Caco-2 (cell line): ENCODE measurements around the gene SLITRK2. TPM values are rescaled to one million over a fixed set of nuclear protein-coding genes. Genes with fewer than 3 reads are reported as not detected.

Source experiments
- BruUV-seq: library from RNA; stranded (reverse); fragments of 400-500 nt; replicated peaks from 2 replicates; lab custom pipeline; 2021; lab: Mats Ljungman, UMichigan
- CTCF ChIA-PET: fragments of 300-600 bp; sonication (Branson Sonifier 250); formaldehyde crosslinking; loops from one replicate; lab custom pipeline; 2022; ENCODE audit warnings: antibody characterized with exemption; lab: Charles Lee
- POLR2A ChIA-PET: fragments of 300-600 bp; sonication (Branson Sonifier 250); formaldehyde crosslinking; loops from one replicate; lab custom pipeline; 2022; ENCODE audit warnings: antibody characterized with exemption; lab: Charles Lee
- DNase-seq, 2 experiments: peaks; one replicate each; pipeline versions ENCODE4 v3.0.0 to v3.0.0-alpha.2; 2020 to 2022
- H3K27me3 ChIP-seq: replicated peaks from 2 replicates; pipeline ENCODE4 v1.6.0; 2011; ENCODE audit warnings: low read length; ENCODE audit not compliant: control insufficient read depth, insufficient read depth
- H3K36me3 ChIP-seq: 2 replicates; pipeline ENCODE4 v1.5.1; 2011; ENCODE audit warnings: low read length; ENCODE audit not compliant: control insufficient read depth, insufficient read depth
- H3K4me1 ChIP-seq: fragments of 250-450 bp; sonication (Bioruptor Pico); 2 replicates; pipeline ENCODE4 v1.5.1; 2020; ENCODE audit warnings: mild to moderate bottlenecking
- H3K4me3 ChIP-seq: 2 replicates; pipeline ENCODE4 v1.5.1; 2011; ENCODE audit warnings: low read depth, mild to moderate bottlenecking, control low read depth, low read length
- H3K9me3 ChIP-seq: fragments of 250-450 bp; sonication (Bioruptor Pico); 2 replicates; pipeline ENCODE4 v1.5.1; 2020; ENCODE audit warnings: mild to moderate bottlenecking, moderate library complexity
- H3K27ac Mint-ChIP-seq: one replicate; pipeline ENCODE4 v1.8.0; 2022; ENCODE audit warnings: mixed read lengths; ENCODE audit not compliant: unreplicated experiment
- H3K27me3 Mint-ChIP-seq: one replicate; pipeline ENCODE4 v1.8.0; 2022; ENCODE audit warnings: mixed read lengths; ENCODE audit not compliant: insufficient read depth, unreplicated experiment
- H3K36me3 Mint-ChIP-seq: one replicate; pipeline ENCODE4 v1.8.0; 2022; ENCODE audit warnings: mild to moderate bottlenecking, mixed read lengths; ENCODE audit not compliant: insufficient read depth, unreplicated experiment
- H3K4me1 Mint-ChIP-seq: one replicate; pipeline ENCODE4 v1.8.0; 2022; ENCODE audit warnings: low read depth, mixed read lengths; ENCODE audit not compliant: unreplicated experiment
- H3K4me3 Mint-ChIP-seq: one replicate; pipeline ENCODE4 v1.8.0; 2022; ENCODE audit warnings: mild to moderate bottlenecking, moderate library complexity, mixed read lengths; ENCODE audit not compliant: unreplicated experiment
- H3K9me3 Mint-ChIP-seq: one replicate; pipeline ENCODE4 v1.8.0; 2022; ENCODE audit warnings: mixed read lengths; ENCODE audit not compliant: unreplicated experiment
- intact Hi-C: fragments of 100-400 bp; cut with micrococcal nuclease; formaldehyde crosslinking; loops from one replicate; pipeline ENCODE4 v1.10.0; 2022; ENCODE audit not compliant: unreplicated experiment
- total RNA-seq: library from RNA; stranded (reverse); gene quantifications from 2 replicates; pipeline ENCODE4 v1.2.3, GENCODE V29; 2022
- TF ChIP-seq, protein P1 (sequence below), 2 experiments: fragments of 200-600 bp in 1 of 2; IDR thresholded peaks; 1 replicate in 1 of 2; 2 replicates in 1 of 2; pipeline versions ENCODE4 v1.5.1 to v1.8.0; 2011 to 2022; ENCODE audit warnings: antibody characterized with exemption in 1 of 2, control low read depth in 1 of 2, inconsistent platforms in 1 of 2, low read depth in 1 of 2, low read length in 1 of 2, mild to moderate bottlenecking in 1 of 2, moderate library complexity in 1 of 2; ENCODE audit not compliant: insufficient read depth in 1 of 2, severe bottlenecking in 1 of 2, unreplicated experiment in 1 of 2

SLITRK2 gene
- total RNA-seq, 1 experiment from 2014 or later: not detected

DNA sequence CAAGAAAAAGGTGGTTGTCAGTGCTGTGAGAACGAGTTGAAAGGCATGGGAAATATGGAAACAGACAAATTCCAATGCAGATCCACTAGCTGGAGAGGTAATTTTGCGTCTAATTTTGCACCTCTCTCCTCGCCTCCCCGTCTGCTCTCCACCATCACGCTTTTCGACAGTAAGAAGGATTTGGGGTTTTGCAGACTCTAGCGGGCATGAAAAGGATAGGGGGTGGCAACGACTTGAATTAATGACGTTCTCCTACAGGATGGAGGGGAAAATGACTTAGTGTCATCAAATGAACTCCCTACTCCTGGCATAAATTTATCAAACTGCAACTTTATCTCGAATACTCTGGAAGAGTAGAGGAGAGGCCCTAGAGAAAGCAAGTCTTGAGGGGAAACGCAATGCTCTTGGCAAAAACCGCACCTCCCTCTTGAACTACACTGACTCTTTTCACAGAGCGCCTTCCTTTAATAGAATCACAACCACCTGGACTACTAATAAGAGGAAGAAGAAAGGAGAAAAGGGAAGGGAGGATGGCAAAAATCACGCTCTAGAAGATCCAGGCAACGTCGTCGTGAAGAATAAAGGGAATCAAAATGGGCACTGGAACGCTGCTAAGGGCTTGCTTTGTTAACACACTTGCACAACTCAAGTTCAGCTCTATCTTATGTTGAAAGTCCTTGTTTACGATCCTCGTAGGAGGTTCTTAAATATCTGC is 871 bp upstream of the SLITRK2 start:
- POLR2A ChIA-PET: no interaction called here
- H3K36me3 ChIP-seq: no peaks in the 10 kb centered on the region
- H3K4me1 ChIP-seq: no peaks in the 10 kb centered on the region
- intact Hi-C loops: no loop called here
- Mint-ChIP-seq H3K9me3 (no peaks in the 10 kb centered on the region), H3K4me1 (no peaks in the 10 kb centered on the region), H3K27ac (no peak overlapping the region), H3K27me3 (no peaks in the 10 kb centered on the region), H3K36me3 (no peaks in the 10 kb centered on the region), H3K4me3 (no peak overlapping the region)
- no peaks in the 10 kb centered on the region for H3K27me3 ChIP-seq
- TF ChIP-seq, protein P1, sequence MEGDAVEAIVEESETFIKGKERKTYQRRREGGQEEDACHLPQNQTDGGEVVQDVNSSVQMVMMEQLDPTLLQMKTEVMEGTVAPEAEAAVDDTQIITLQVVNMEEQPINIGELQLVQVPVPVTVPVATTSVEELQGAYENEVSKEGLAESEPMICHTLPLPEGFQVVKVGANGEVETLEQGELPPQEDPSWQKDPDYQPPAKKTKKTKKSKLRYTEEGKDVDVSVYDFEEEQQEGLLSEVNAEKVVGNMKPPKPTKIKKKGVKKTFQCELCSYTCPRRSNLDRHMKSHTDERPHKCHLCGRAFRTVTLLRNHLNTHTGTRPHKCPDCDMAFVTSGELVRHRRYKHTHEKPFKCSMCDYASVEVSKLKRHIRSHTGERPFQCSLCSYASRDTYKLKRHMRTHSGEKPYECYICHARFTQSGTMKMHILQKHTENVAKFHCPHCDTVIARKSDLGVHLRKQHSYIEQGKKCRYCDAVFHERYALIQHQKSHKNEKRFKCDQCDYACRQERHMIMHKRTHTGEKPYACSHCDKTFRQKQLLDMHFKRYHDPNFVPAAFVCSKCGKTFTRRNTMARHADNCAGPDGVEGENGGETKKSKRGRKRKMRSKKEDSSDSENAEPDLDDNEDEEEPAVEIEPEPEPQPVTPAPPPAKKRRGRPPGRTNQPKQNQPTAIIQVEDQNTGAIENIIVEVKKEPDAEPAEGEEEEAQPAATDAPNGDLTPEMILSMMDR (IDR thresholded peaks at IDR 0.05; ENCODE audit: insufficient read depth in 1 of 2, low read depth in 1 of 2, low read length in 1 of 2, severe bottlenecking in 1 of 2, unreplicated experiment in 1 of 2): no peak
- no peaks in the 10 kb centered on the region for H3K9me3 ChIP-seq
- CTCF ChIA-PET: no interaction called here
- H3K4me3 ChIP-seq: no peak overlapping the region
- BruUV-seq: no TSS peak
- no peak for DNase-seq

DNA sequence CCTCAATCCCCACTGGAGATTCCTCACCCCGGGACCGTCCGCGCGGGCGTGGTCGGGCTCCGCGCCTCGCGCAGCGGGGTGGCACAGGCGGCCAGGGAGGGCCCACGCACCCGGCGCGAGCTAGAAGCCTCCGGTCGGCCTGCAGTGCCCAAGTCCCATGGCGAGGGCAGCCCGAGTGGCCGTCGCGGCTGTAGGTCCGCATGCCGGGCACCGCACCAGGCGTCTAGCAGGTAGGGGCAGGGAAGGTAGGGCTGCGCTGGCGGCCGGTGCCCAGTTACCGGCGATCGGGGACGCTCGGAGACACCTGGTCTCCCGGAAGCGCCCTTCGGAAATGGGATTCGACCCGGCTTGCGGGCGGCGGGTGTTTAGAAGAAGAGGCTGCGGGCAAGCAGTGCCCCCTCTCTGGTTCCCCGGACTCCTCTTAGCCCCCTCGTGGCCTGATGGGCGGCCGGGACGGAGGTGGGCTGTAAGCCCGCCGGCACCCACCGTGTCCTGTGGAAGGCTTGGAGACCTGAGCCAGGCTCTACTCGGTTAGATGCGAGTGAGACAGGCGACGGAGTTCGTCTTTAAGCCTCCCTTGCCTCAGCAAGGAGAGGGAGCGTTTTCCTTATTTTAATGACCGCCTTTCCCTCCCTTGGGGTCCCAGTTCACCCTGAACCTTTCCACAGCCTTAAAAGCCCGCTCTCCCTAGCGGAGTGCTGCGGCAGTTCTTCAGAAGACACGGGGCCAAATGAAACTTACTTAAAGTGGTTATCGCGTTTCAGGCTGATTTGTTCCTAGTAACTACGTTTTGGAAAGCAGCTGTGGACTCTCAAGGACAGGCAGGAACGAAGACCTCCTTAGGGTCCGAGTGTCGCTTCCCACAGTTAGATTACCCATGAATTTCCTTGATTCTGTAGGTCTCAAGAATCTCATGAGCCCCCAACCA is 821 bp downstream of the SLITRK2 start:
- Histone ChIP-seq H3K4me1 (no peaks in the 10 kb centered on the region), H3K9me3 (no peaks in the 10 kb centered on the region), H3K36me3 (no peaks in the 10 kb centered on the region), H3K27me3 (no peaks in the 10 kb centered on the region), H3K4me3 (no peak overlapping the region)
- H3K4me3 Mint-ChIP-seq: no peak overlapping the region
- H3K27ac Mint-ChIP-seq: no peak overlapping the region
- no TSS peak for BruUV-seq
- intact Hi-C loops: no loop called here
- TF ChIP-seq, protein P1 (IDR thresholded peaks at IDR 0.05; ENCODE audit: insufficient read depth in 1 of 2, low read depth in 1 of 2, low read length in 1 of 2, severe bottlenecking in 1 of 2, unreplicated experiment in 1 of 2): no peak
- no peaks in the 10 kb centered on the region for H3K36me3 Mint-ChIP-seq
- no peak for DNase-seq
- ChIA-PET POLR2A (no interaction called here), CTCF (no interaction called here)
- no peaks in the 10 kb centered on the region for H3K27me3 Mint-ChIP-seq
- H3K9me3 Mint-ChIP-seq: no peaks in the 10 kb centered on the region
- H3K4me1 Mint-ChIP-seq: no peaks in the 10 kb centered on the region

DNA sequence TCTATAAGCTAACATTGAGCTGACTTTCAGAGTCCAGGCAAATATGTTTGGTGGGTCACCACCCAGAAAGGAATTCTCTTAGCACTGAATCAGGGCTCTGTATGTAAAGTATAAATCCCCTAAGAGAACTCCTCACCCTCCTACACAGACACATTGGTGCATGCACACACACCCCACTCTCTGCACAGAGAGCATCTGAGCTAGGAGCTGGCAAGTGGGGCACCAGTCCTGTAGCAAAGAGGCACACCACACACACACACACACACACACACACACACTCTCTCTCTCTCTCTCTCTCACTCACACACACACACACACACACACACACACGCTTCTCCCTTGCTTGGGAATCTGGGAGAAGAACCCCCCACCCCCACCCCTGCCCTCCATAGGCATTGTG is 3.2 kb downstream of the SLITRK2 start:
- no peaks in the 10 kb centered on the region for H3K4me1 ChIP-seq
- intact Hi-C loops: no loop called here
- ChIA-PET CTCF (no interaction called here), POLR2A (no interaction called here)
- no TSS peak for BruUV-seq
- H3K36me3 ChIP-seq: no peaks in the 10 kb centered on the region
- H3K27me3 ChIP-seq: no peaks in the 10 kb centered on the region
- no peaks in the 10 kb centered on the region for H3K9me3 Mint-ChIP-seq
- H3K4me1 Mint-ChIP-seq: no peaks in the 10 kb centered on the region
- no peak overlapping the region for H3K4me3 Mint-ChIP-seq
- no peaks in the 10 kb centered on the region for H3K27me3 Mint-ChIP-seq
- no peak for DNase-seq
- no peak overlapping the region for H3K27ac Mint-ChIP-seq
- no peaks in the 10 kb centered on the region for H3K9me3 ChIP-seq
- TF ChIP-seq, protein P1 (IDR thresholded peaks at IDR 0.05; ENCODE audit: insufficient read depth in 1 of 2, low read depth in 1 of 2, low read length in 1 of 2, severe bottlenecking in 1 of 2, unreplicated experiment in 1 of 2): no peak
- H3K36me3 Mint-ChIP-seq: no peaks in the 10 kb centered on the region
- H3K4me3 ChIP-seq: no peak overlapping the region
